ENCODE measurements around the gene CASTOR2. TPM values are rescaled to one million over a fixed set of nuclear protein-coding genes. Genes with fewer than 3 reads are reported as not detected.
"Not testable (repeated sequence)": the region's sequence is repeated elsewhere in the genome, so short reads cannot be mapped to it uniquely, and the experiment has no call there.

CASTOR2 gene
- total RNA-seq: 1 to 10 TPM; 4.2 to 4.9 TPM

DNA sequence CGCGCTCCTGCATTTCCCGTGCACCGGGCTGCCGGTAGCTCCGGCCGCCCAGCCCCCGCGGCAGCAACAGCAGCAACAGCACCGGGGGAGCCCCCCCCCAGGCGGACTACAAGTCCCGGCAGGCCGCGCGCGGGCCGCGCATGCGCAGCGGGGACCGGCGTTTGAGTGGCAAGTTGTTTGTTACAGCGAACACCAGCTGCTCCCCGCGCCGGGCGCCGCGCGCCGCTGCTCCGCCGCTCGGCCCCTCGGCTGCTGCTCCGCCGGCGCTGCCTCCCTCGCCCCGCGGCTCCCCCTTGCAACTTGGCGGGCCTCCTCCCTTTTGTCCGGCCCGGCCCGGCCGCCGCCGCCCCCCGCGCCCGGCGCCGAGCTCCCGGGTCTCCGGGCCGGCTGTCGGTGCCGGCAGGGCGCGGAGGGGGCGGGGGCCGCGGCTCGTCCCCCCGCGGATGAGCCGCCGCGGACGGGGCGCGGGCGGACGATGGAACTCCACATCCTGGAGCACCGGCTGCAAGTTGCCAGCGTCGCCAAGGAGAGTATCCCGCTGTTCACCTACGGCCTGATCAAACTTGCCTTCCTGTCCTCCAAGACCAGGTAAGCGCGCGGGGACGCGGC lies at the start of gene CASTOR2:
CASTOR2 (plus strand) TSS at position 195 of the 609 bp plus-strand sequence; CDS start at position 476, 281 bp downstream.
- H3K27me3 ChIP-seq; H3K4me1 ChIP-seq; H3K36me3 ChIP-seq; H3K27ac ChIP-seq; H3K9me3 ChIP-seq; H3K4me3 ChIP-seq; H3K9ac ChIP-seq (ENCODE audit: low read depth in 2 of 2, low read length in 2 of 2); intact Hi-C loops (cut with DNase I): not testable (repeated sequence)
- peak; percentile 52 for DNase-seq

DNA sequence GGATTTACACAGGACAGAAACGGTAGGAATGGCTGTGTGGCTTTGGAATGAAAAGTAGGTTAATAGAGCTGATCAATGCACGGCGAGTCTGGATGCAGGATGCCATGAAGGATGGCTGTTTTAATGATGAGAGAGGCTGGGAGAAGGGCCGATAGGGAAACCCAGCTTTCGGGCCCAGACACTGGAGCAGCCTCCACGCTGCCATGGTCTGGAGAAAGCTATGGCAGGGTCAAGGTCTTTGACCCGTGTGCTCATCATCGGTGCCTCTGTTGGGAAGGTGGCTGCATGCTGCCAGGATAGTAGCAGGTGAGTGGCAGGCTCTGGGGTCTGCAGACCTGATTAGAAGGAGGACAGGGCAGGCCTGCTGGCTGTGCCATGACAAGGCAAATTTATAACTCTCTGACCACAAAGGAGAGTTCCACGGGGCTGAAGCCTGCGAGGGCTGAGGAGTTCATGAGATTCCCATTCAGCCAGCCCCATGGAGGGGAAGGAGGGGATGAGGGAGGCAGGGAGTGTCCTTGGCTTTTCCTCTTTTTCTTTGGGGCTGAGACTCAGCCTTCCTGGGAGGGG lies 42.1 kb upstream of the CASTOR2 start:
- H3K36me3 ChIP-seq; DNase-seq; H3K9me3 ChIP-seq; H3K27ac ChIP-seq; H3K4me3 ChIP-seq; intact Hi-C loops (cut with DNase I); H3K9ac ChIP-seq (ENCODE audit: low read depth in 2 of 2, low read length in 2 of 2); H3K27me3 ChIP-seq; H3K4me1 ChIP-seq: not testable (repeated sequence)

DNA sequence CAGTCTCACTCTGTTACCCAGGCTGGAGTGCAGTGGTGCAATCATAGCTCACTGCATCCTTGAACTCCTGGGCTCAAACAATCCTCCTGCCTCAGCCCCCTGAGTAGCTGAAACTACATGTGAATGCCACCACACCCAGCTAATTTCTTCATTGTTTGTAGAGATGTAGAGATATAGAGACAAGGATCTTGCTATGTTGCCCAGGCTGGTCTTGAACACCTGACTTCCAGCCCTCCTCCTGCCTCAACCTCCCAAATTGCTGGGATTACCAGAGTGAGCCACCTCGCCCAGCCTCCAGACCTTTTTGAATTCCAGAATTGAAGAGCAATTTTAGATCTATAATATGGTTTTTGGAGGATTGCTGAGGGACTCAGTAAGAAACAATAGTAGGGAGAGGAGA lies 40.9 kb upstream of the CASTOR2 start:
- intact Hi-C loops (cut with DNase I); DNase-seq: not testable (repeated sequence)

DNA sequence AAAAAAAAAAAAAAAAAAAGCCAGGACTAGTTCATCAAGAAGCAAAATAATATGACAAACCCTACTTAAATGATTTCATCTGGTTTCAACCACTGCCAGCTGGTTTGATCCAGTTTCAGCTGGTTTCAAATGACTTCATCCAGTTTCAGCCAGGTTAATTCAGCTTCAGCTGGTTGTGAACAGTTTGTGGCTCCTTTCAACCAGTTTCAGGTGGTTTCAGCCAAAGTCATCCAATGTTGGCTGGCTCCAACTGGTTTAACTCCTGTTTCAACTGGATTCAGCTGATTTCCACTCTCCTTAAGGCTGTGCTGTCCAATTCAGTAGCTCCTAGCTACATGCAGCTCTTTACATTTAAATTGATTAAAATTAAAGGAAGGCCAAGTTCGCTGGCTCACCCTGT lies 37.5 kb upstream of the CASTOR2 start:
- H3K27me3 ChIP-seq; intact Hi-C loops (cut with DNase I); H3K4me3 ChIP-seq; H3K9me3 ChIP-seq; H3K9ac ChIP-seq (ENCODE audit: low read depth in 2 of 2, low read length in 2 of 2); H3K36me3 ChIP-seq; DNase-seq; H3K27ac ChIP-seq; H3K4me1 ChIP-seq: not testable (repeated sequence)

More for the DNA sequence above, 40.9 kb upstream of the CASTOR2 start:
- H3K27me3 ChIP-seq; H3K9ac ChIP-seq (ENCODE audit: low read depth in 2 of 2, low read length in 2 of 2); H3K36me3 ChIP-seq; H3K9me3 ChIP-seq; H3K27ac ChIP-seq; H3K4me3 ChIP-seq; H3K4me1 ChIP-seq: not testable (repeated sequence)

DNA sequence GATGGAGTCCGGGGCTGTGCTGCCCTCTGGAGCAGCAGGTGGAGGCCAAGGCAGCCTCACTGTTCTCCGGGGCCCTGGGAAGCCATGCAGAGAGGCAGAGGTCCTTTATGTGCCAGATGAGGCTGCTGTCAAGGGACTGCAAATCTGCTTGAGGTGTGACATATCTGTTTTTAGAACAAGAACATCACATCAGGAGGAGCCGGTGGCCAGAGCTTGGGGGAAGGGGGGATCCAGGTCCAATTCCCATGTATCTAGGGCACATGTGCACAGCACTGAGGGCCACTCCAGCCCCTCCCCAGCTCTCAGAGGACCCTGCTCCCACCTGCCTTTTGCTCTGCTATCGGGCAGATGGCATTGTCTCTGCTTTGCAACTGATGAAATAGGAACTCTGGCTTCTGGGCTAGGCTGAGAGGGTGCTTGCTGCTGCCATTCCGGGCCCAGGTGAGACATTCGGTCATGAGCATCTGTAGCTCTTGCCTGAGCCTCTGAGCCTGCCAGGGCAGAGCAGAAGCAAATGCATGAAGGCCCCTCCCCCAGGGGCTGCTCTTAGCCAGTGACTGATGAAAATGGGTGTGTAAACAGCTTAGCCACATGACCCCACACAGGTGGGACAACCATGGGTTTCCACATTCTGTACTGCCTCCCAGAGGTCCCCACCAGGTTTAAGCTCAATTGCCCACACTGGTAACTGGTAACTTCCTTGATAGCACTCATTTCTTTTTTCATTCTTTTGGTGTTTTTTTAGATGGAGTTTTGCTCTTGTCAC lies 32.8 kb upstream of the CASTOR2 start:
- H3K27ac ChIP-seq; H3K9me3 ChIP-seq; H3K4me3 ChIP-seq; DNase-seq; H3K36me3 ChIP-seq; intact Hi-C loops (cut with DNase I); H3K4me1 ChIP-seq; H3K9ac ChIP-seq (ENCODE audit: low read depth in 2 of 2, low read length in 2 of 2); H3K27me3 ChIP-seq: not testable (repeated sequence)

DNA sequence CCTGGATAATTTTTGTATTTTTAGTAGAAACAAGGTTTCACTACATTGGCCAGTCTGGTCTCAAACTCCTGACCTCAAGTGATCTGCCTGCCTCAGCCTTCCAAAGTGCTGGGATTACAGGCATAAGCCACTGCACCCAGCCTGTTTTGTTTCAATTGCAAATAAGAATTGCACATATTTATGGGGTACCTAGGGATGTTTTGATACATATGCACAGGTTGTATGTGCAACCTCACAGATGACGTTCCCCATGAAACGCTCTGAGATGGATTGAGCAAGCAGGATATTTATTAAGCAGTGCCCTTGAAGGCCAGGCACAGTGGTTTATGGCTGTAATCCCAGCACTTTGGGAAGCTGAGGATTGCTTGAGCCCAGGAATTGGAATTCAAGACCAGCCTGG lies 25.1 kb upstream of the CASTOR2 start:
- intact Hi-C loops (cut with DNase I); H3K4me1 ChIP-seq; H3K9me3 ChIP-seq; DNase-seq; H3K27ac ChIP-seq; H3K36me3 ChIP-seq; H3K9ac ChIP-seq (ENCODE audit: low read depth in 2 of 2, low read length in 2 of 2); H3K27me3 ChIP-seq; H3K4me3 ChIP-seq: not testable (repeated sequence)

DNA sequence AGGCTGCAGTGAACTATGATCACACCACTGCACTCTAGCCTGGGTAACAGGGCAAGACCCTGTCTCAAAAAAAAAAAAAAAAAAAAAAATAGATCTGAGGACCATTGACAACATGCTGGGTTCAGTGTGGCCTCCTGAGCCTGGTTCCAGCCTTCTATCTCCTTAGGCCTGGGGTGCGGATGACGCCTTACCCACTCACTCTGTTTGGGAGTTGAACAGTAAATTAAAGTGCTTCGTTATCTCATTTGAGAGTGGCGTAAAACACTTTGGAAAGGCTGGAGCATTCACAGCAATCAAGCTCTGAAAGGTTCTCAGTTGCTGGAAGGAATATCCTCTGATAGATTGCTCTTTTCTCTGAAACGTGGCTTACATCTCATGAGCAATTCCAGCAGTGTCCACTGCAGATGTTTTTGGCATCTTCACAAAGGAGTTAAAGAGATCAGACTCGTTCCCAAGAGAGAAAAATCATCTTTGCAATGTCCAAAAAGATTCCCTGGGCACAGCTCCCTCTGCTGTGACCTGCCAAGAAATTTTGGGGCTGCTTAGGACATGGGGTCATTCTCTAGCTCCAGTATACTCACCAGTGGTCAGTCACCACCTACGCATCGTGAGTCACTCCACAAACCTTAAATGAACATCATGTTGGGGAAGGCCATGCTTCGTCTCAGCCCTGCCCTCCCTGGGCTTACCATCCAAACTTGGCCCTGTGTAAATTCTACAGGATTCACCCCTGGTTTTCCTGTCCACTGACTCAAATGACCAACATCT lies 23.0 kb upstream of the CASTOR2 start:
- H3K36me3 ChIP-seq; H3K4me3 ChIP-seq; DNase-seq; H3K9me3 ChIP-seq; H3K27me3 ChIP-seq; H3K9ac ChIP-seq (ENCODE audit: low read depth in 2 of 2, low read length in 2 of 2); H3K27ac ChIP-seq; H3K4me1 ChIP-seq; intact Hi-C loops (cut with DNase I): not testable (repeated sequence)

DNA sequence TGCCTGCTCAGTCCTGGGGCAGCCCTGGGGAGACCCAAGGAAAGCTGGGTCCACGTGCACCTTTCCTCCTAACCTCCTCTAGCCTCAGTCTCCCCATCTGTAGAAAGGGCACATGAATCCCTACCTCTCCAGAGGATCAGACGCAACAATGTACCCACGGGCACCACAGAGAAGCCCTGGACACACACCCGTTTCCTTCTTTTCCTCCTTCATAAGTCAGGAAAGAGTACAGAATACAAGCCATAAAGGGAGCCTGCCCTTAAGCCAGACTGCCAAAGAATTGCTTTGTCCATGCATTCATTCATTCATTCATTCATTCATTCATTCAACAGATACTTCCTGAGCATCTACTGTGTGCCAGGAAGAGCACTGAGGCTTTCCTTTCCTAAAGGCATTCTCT lies 20.6 kb upstream of the CASTOR2 start:
- intact Hi-C loops (cut with DNase I); DNase-seq; H3K4me3 ChIP-seq; H3K9ac ChIP-seq (ENCODE audit: low read depth in 2 of 2, low read length in 2 of 2); H3K36me3 ChIP-seq; H3K27me3 ChIP-seq; H3K9me3 ChIP-seq; H3K27ac ChIP-seq; H3K4me1 ChIP-seq: not testable (repeated sequence)

DNA sequence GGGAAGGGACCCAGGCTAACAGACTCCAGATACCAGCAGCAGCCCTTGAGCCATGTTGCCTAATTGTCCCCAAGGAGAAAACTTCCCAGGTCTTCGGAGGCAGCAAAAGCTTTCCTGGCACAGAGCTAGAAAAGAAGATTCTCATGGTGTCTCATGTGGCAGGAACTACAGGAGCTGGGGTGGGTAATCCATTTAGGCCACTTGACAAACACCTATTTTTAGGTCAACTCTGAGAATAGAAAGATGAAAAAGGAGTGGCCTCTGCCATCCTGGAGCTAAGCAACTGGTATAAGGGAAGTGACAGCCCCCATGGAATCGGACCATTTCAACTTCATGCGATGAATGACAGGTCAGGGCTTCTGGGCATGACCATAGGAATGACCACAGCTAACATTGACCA lies 16.8 kb upstream of the CASTOR2 start:
- H3K27ac ChIP-seq; H3K27me3 ChIP-seq; H3K4me1 ChIP-seq; intact Hi-C loops (cut with DNase I); H3K4me3 ChIP-seq; H3K9ac ChIP-seq (ENCODE audit: low read depth in 2 of 2, low read length in 2 of 2); H3K36me3 ChIP-seq; DNase-seq; H3K9me3 ChIP-seq: not testable (repeated sequence)

DNA sequence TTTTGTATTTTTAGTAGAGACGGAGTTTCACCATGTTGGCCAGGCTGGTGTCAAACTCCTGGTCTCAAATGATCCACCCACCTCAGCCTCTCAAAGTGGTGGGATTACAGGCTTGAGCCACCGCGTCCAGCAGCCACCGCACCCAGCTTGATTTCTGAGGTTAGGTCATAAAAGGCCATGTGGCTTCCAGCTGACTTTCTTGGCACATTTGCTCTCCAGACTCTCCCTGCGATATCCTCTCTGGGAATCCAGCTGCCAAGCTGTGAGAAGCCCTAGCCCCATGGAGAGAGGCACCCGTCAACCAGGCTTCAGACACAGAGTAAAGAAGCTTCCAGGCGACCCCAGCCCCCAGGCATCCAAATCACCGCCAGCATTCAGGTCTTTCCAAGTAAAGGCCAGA lies 10.7 kb upstream of the CASTOR2 start:
- intact Hi-C loops (cut with DNase I); H3K36me3 ChIP-seq; H3K27me3 ChIP-seq; H3K9me3 ChIP-seq; H3K4me1 ChIP-seq; H3K4me3 ChIP-seq; DNase-seq; H3K27ac ChIP-seq; H3K9ac ChIP-seq (ENCODE audit: low read depth in 2 of 2, low read length in 2 of 2): not testable (repeated sequence)

DNA sequence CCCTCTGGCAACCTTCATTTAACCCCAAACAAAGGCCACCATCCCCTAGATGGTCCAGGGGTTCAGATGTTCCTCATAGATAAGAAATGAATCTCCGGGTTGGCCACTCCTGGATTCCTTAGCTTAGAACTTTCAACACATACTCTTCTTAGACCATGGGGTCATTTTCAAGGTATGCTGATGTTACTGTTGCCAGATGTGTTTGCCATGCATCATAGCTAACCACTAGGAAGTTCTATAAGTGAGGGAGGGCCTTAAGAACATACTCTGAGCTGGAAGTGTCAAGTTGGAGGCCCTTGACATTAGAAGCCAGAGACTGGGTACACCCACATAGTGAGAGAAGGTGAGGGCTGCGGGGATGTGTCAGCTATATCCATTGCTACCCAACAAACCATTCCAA lies 6.2 kb upstream of the CASTOR2 start:
- H3K27ac ChIP-seq; H3K9ac ChIP-seq (ENCODE audit: low read depth in 2 of 2, low read length in 2 of 2); H3K27me3 ChIP-seq; H3K36me3 ChIP-seq; DNase-seq; H3K9me3 ChIP-seq; intact Hi-C loops (cut with DNase I); H3K4me3 ChIP-seq; H3K4me1 ChIP-seq: not testable (repeated sequence)

DNA sequence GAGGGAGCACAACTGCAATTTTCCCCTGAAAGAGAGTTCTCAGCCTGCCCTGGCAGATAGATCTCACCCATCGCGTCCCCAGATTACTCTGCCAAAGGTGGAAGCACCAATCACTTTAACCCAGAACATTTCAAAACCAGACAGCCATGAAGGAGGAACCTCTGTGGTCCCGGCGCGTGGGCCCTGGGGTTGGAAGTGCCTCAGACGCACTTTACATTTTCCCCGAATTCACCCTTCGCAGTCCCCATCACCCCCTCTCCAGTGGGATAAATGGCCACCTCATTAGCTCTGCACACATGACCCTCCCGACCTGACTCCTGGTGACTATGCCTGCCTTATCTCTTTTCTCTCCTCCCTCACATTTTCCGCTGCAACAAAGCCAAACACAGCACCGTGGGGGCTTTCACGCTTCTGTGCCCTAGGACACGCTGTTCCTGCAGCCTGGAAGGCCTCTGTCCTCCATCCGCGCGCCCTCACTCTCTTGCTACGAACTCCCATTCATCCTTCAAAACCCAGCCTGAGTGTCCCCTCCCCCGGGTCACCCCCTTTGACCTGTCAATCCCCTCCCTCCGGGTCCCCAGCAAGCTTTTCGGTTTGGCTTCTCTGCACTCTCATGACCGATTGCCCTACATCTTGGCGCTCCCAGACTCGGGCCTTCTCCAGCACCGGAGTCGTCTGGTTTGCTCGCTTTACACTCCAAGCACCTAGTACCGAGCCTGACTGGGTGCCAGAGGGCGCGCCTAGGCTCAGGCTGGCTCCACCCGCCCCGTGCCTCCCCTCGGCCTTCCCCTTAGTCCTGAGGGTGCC lies 598 bp upstream of the CASTOR2 start:
- not testable (repeated sequence) for H3K9me3 ChIP-seq, DNase-seq

More for the DNA sequence above, 598 bp upstream of the CASTOR2 start:
- H3K4me1 ChIP-seq; H3K27ac ChIP-seq; H3K4me3 ChIP-seq; H3K9ac ChIP-seq (ENCODE audit: low read depth in 2 of 2, low read length in 2 of 2); H3K36me3 ChIP-seq; intact Hi-C loops (cut with DNase I); H3K27me3 ChIP-seq: not testable (repeated sequence)

All from colonic mucosa (tissue), 4 donors.